ENCODE measurements around the gene RRAS2. TPM values are rescaled to one million over a fixed set of nuclear protein-coding genes. Genes with fewer than 3 reads are reported as not detected.

The RRAS2 gene
- total RNA-seq, 1 experiment from 2014 or later: 158 TPM

DNA sequence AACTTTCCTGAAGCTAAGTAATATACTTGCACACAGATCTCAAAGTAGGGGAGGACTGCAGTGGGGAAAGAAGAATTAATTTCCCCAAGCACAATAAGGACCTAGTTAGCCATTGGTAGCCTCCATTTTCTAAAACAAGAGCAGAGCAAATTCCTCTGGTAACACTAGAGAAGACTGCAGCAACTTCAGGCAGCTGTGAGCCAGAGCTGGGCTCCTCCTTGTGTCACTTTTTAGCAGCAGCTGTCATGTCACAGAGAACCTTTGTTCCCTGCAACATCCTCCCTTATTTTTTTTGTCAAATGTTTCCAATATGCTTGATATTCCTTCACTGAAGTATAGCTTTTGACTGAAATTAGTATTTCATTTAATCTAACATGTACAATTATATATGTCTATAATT, 54.4 kb downstream of the RRAS2 start:
- H2BK5ac ChIP-seq (ENCODE audit: insufficient read length, low read length): no peak overlapping the region
- no peak overlapping the region for H3K18ac ChIP-seq (ENCODE audit: insufficient read length, low read depth, low read length)
- H3K23ac ChIP-seq (ENCODE audit: insufficient read length, low read depth, low read length): no peak overlapping the region
- H3K27ac Mint-ChIP-seq: no peak overlapping the region
- no peak overlapping the region for H2BK120ac ChIP-seq (ENCODE audit: low read depth, low read length, poor library complexity, severe bottlenecking)
- no peak overlapping the region for H3T11ph ChIP-seq (ENCODE audit: low read length)
- no peaks in the 10 kb centered on the region for H3K27me3 ChIP-seq (ENCODE audit: insufficient read depth, low read length)
- no peaks in the 10 kb centered on the region for H3K23me2 ChIP-seq (ENCODE audit: insufficient read length, low read depth, low read length, poor library complexity, severe bottlenecking)
- no peak overlapping the region for H3K4ac ChIP-seq (ENCODE audit: low read depth, low read length)
- H3K4me3 Mint-ChIP-seq: no peak overlapping the region
- no peak overlapping the region for H2BK20ac ChIP-seq (ENCODE audit: low read depth, low read length, poor library complexity, severe bottlenecking)
- no peak overlapping the region for H2BK12ac ChIP-seq (ENCODE audit: insufficient read length, low read depth, low read length)
- H3K79me1 ChIP-seq (ENCODE audit: insufficient read depth, low read depth, low read length, poor library complexity, severe bottlenecking): peaks cover 13% of the 10 kb centered on the region
- peaks cover 17% of the 10 kb centered on the region; the same call in 1 of the 2 replicates for H3K4me1 ChIP-seq (ENCODE audit: insufficient read depth, low read length)
- no peak overlapping the region for H2AK5ac ChIP-seq (ENCODE audit: insufficient read length, low read length)
- H3K56ac ChIP-seq (ENCODE audit: insufficient read length, low read depth, low read length): no peak overlapping the region
- no peak overlapping the region for H2BK15ac ChIP-seq (ENCODE audit: low read depth, low read length)
- no peak overlapping the region for H3K9ac ChIP-seq (ENCODE audit: extremely low read depth, insufficient read length, low read length)
- no peaks in the 10 kb centered on the region for H3K36me3 Mint-ChIP-seq (ENCODE audit: insufficient read depth in 1 of 3, low read depth in 3 of 3)
- H3K9me3 ChIP-seq (ENCODE audit: control insufficient read depth, low read depth, low read length): no peaks in the 10 kb centered on the region
- H3K27me3 Mint-ChIP-seq (ENCODE audit: low read depth): no peaks in the 10 kb centered on the region
- no peak for DNase-seq
- TF ChIP-seq, protein P1, sequence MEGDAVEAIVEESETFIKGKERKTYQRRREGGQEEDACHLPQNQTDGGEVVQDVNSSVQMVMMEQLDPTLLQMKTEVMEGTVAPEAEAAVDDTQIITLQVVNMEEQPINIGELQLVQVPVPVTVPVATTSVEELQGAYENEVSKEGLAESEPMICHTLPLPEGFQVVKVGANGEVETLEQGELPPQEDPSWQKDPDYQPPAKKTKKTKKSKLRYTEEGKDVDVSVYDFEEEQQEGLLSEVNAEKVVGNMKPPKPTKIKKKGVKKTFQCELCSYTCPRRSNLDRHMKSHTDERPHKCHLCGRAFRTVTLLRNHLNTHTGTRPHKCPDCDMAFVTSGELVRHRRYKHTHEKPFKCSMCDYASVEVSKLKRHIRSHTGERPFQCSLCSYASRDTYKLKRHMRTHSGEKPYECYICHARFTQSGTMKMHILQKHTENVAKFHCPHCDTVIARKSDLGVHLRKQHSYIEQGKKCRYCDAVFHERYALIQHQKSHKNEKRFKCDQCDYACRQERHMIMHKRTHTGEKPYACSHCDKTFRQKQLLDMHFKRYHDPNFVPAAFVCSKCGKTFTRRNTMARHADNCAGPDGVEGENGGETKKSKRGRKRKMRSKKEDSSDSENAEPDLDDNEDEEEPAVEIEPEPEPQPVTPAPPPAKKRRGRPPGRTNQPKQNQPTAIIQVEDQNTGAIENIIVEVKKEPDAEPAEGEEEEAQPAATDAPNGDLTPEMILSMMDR (conservative IDR thresholded peaks at IDR 0.05): no peak
- H3K27ac ChIP-seq (ENCODE audit: insufficient read length, low read depth, low read length): no peak overlapping the region
- no peak overlapping the region for H2AFZ ChIP-seq (ENCODE audit: low read length)
- no peaks in the 10 kb centered on the region for H3K9me3 Mint-ChIP-seq
- no peak overlapping the region for H4K91ac ChIP-seq (ENCODE audit: insufficient read length, low read depth, low read length)
- peaks cover 36 to 51% of the 10 kb centered on the region in 2 experiments for H3K4me1 Mint-ChIP-seq
- H3K14ac ChIP-seq (ENCODE audit: insufficient read depth, low read length): no peak overlapping the region
- H4K8ac ChIP-seq (replicated peaks; ENCODE audit: insufficient read length, low read depth, low read length): no peak overlapping the region
- no peak overlapping the region for H3K4me2 ChIP-seq (ENCODE audit: insufficient read depth, insufficient read length, low read length)
- H4K5ac ChIP-seq (ENCODE audit: insufficient read length, low read depth, low read length): no peak overlapping the region
- no peaks in the 10 kb centered on the region for H4K20me1 ChIP-seq (ENCODE audit: control insufficient read depth, insufficient read depth, insufficient read length)
- H3K79me2 ChIP-seq (ENCODE audit: insufficient read depth, low read length): peaks cover 63% of the 10 kb centered on the region; the same call in 1 of the 2 replicates

Data from H9 (cell line).